SK-N-SH treated with all-trans-retinoic acid at 6 μM for 48 hours (cell line): ENCODE results near the gene MX2.

Experiments
- ARNTL ChIP-seq: fragments of 450-650 bp; formaldehyde crosslinking; IDR thresholded peaks from 2 replicates; pipeline ENCODE4 v1.5.0; 2020; ENCODE audit warnings: low read depth, mild to moderate bottlenecking, moderate library complexity, borderline replicate concordance
- CREB5 ChIP-seq: fragments of 250-450 bp; sonication (Bioruptor Pico); IDR thresholded peaks from 2 replicates; pipeline ENCODE4 v1.5.1; 2020; ENCODE audit warnings: low read depth, mild to moderate bottlenecking, moderate library complexity
- CSRNP3 ChIP-seq: fragments of 250-450 bp; sonication (Bioruptor Pico); IDR thresholded peaks from 2 replicates; pipeline ENCODE4 v1.5.1; 2021; ENCODE audit warnings: mild to moderate bottlenecking, moderate library complexity
- ESRRG ChIP-seq: fragments of 250-450 bp; sonication (Bioruptor Pico); IDR thresholded peaks from 2 replicates; pipeline ENCODE4 v1.6.1; 2021; ENCODE audit warnings: mild to moderate bottlenecking
- GLIS3 ChIP-seq: fragments of 250-450 bp; sonication (Bioruptor Pico); IDR thresholded peaks from 2 replicates; pipeline ENCODE4 v1.5.0; 2020; ENCODE audit warnings: mild to moderate bottlenecking, moderate library complexity
- PATZ1 ChIP-seq: fragments of 250-450 bp; sonication (Bioruptor Pico); IDR thresholded peaks from 2 replicates; pipeline ENCODE4 v1.8.0; 2020; ENCODE audit warnings: mild to moderate bottlenecking, moderate library complexity, borderline replicate concordance
- RARB ChIP-seq: fragments of 250-450 bp; sonication (Bioruptor Pico); IDR thresholded peaks from 2 replicates; pipeline ENCODE4 v1.8.0; 2021; ENCODE audit warnings: mild to moderate bottlenecking, moderate library complexity
- SNAI2 ChIP-seq: fragments of 250-450 bp; sonication (Bioruptor Pico); IDR thresholded peaks from 2 replicates; pipeline ENCODE4 v1.5.0; 2020; ENCODE audit warnings: mild to moderate bottlenecking, moderate library complexity
- TOX ChIP-seq: fragments of 250-450 bp; sonication (Bioruptor Pico); IDR thresholded peaks from 2 replicates; pipeline ENCODE4 v1.8.0; 2021; ENCODE audit warnings: mild to moderate bottlenecking, moderate library complexity, borderline replicate concordance
- TSHZ2 ChIP-seq: fragments of 250-450 bp; sonication (Bioruptor Pico); IDR thresholded peaks from 2 replicates; pipeline ENCODE4 v1.5.0; 2020; ENCODE audit warnings: mild to moderate bottlenecking, moderate library complexity
- ZFP3 ChIP-seq: fragments of 250-450 bp; sonication (Bioruptor Pico); IDR thresholded peaks from 2 replicates; pipeline ENCODE4 v1.5.0; 2020; ENCODE audit warnings: mild to moderate bottlenecking, moderate library complexity
- ZNF565 ChIP-seq: fragments of 450-650 bp; formaldehyde crosslinking; conservative IDR thresholded peaks from 2 replicates; pipeline ENCODE4 v1.5.0; 2020; ENCODE audit warnings: low read depth, mild to moderate bottlenecking, moderate library complexity

- TF ChIP-seq PATZ1 (CRISPR knock-in tag) (no peak), TSHZ2 (no peak), RARB (CRISPR knock-in tag) (no peak), ESRRG (CRISPR knock-in tag) (no peak), GLIS3 (CRISPR knock-in tag) (no peak), CSRNP3 (no peak), SNAI2 (CRISPR knock-in tag) (no peak), CREB5 (CRISPR knock-in tag) (no peak), ARNTL (CRISPR knock-in tag) (no peak), TOX (CRISPR knock-in tag) (no peak), ZFP3 (CRISPR knock-in tag) (no peak), ZNF565 (CRISPR knock-in tag) (no peak)
Observed at GRCh38 chr21:41325138-41325912, 36.5 kb upstream of the MX2 start.
